Trophoblast cell (in vitro differentiated cells and primary cell): ENCODE results near the gene CD48.
"Not testable (repeated sequence)": the region's sequence is repeated elsewhere in the genome, so short reads cannot be mapped to it uniquely, and the experiment has no call there.

Source experiments
- DNase-seq, 2 donors: peaks; one replicate each; pipeline ENCODE4 v3.0.0-alpha.2; 2016
- H2AFZ ChIP-seq: 2 replicates; pipeline ENCODE4 v1.6.1; 2013; ENCODE audit warnings: low read length, moderate library complexity, mild to moderate bottlenecking; ENCODE audit not compliant: insufficient read depth, poor library complexity
- H2AK5ac ChIP-seq: 2 replicates; pipeline ENCODE4 v1.6.1; 2013; ENCODE audit warnings: mild to moderate bottlenecking, low read length
- H2BK120ac ChIP-seq: 2 replicates; pipeline ENCODE4 v1.6.1; 2013; ENCODE audit warnings: low read length, mild to moderate bottlenecking, moderate library complexity; ENCODE audit not compliant: insufficient read depth, poor library complexity
- H2BK12ac ChIP-seq: 2 replicates; pipeline ENCODE4 v1.6.1; 2013; ENCODE audit warnings: mild to moderate bottlenecking, low read length, moderate library complexity
- H2BK5ac ChIP-seq: 2 replicates; pipeline ENCODE4 v1.6.1; 2013; ENCODE audit warnings: low read length, low read depth, moderate library complexity, mild to moderate bottlenecking; ENCODE audit not compliant: poor library complexity
- H3K14ac ChIP-seq: 2 replicates; pipeline ENCODE4 v1.6.1; 2013; ENCODE audit warnings: mild to moderate bottlenecking, low read length
- H3K18ac ChIP-seq: 2 replicates; pipeline ENCODE4 v1.6.1; 2013; ENCODE audit warnings: mild to moderate bottlenecking, low read length
- H3K23ac ChIP-seq: 2 replicates; pipeline ENCODE4 v1.6.1; 2013; ENCODE audit warnings: low read length
- H3K27ac ChIP-seq: 2 replicates; pipeline ENCODE4 v1.5.1; 2013; ENCODE audit warnings: low read depth, mild to moderate bottlenecking, inconsistent platforms, low read length, moderate library complexity
- H3K27me3 ChIP-seq: 2 replicates; pipeline ENCODE4 v1.6.1; 2013; ENCODE audit warnings: inconsistent platforms, mild to moderate bottlenecking, low read length, moderate library complexity; ENCODE audit not compliant: insufficient read depth
- H3K36me3 ChIP-seq, 2 experiments: 1 replicate in 1 of 2; 2 replicates in 1 of 2; pipeline ENCODE4 v1.6.1; 2013; ENCODE audit warnings: low read length in 2 of 2, mild to moderate bottlenecking in 2 of 2, moderate library complexity in 1 of 2; ENCODE audit not compliant: insufficient read depth in 2 of 2, control insufficient read depth in 1 of 2
- H3K4ac ChIP-seq: 2 replicates; pipeline ENCODE4 v1.6.1; 2013; ENCODE audit warnings: low read depth, mild to moderate bottlenecking, low read length, moderate library complexity
- H3K4me1 ChIP-seq, 2 experiments: 1 replicate in 1 of 2; 2 replicates in 1 of 2; pipeline ENCODE4 v1.6.1; 2013; ENCODE audit warnings: low read length in 2 of 2, mild to moderate bottlenecking in 2 of 2, moderate library complexity in 1 of 2; ENCODE audit not compliant: insufficient read depth in 2 of 2, control insufficient read depth in 1 of 2
- H3K4me2 ChIP-seq: 2 replicates; pipeline ENCODE4 v1.6.1; 2013; ENCODE audit warnings: inconsistent platforms, mild to moderate bottlenecking, low read length, moderate library complexity
- H3K4me3 ChIP-seq: 2 replicates; pipeline ENCODE4 v1.5.1; 2013; ENCODE audit warnings: mild to moderate bottlenecking, low read depth, low read length, inconsistent platforms
- H3K79me1 ChIP-seq: one replicate; pipeline ENCODE4 v1.6.1; 2013; ENCODE audit warnings: low read length
- H3K79me2 ChIP-seq: 2 replicates; pipeline ENCODE4 v1.6.1; 2013; ENCODE audit warnings: low read length, mild to moderate bottlenecking; ENCODE audit not compliant: control insufficient read depth, insufficient read depth, poor library complexity
- H3K9ac ChIP-seq: 2 replicates; pipeline ENCODE4 v1.6.1; 2013; ENCODE audit warnings: mild to moderate bottlenecking, low read length
- H3K9me3 ChIP-seq: 2 replicates; pipeline ENCODE4 v1.6.1; 2013; ENCODE audit warnings: low read depth, mild to moderate bottlenecking, control low read depth, inconsistent platforms, low read length; ENCODE audit not compliant: insufficient read depth
- H4K12ac ChIP-seq: 2 replicates; pipeline ENCODE4 v1.6.1; 2013; ENCODE audit warnings: low read depth, mild to moderate bottlenecking, low read length, moderate library complexity
- H4K8ac ChIP-seq: 2 replicates; pipeline ENCODE4 v1.6.1; 2013; ENCODE audit warnings: low read depth, mild to moderate bottlenecking, low read length, moderate library complexity
- H4K91ac ChIP-seq: one replicate; pipeline ENCODE4 v1.6.1; 2013; ENCODE audit warnings: low read depth, mild to moderate bottlenecking, low read length, moderate library complexity
- WGBS: extraction: QIAGEN DNeasy Blood & Tissue Kit; methylation state at CpG from one replicate; pipeline ENCODE4 v1.1.7; 2013; ENCODE audit warnings: missing lambda C conversion rate; ENCODE audit not compliant: insufficient read length, insufficient coverage; ENCODE audit errors: extremely low coverage; 5-methylcytosine and 5-hydroxymethylcytosine counted together

Gene CD48

DNA sequence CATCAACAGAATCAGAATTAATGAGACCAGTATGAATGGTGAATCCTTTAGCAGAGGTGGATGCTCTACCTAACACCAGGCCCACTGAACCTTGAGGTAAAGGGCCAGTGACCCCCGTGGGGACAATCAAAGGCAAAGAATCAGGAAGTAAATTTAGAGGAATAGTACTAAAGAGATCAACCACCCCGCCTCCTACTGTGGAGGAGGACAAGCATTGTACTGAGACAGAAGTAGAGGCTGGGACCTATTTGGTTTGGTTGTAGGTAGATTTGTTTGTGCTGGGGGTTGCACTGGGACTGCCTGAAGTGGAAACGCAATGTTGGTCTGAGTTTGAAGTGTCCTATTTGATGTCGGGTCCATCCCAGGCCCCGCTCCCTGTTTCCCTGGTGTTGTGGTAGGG, 9.5 kb downstream of the CD48 start:
- Histone ChIP-seq H3K9ac (no peak overlapping the region), H3K4me2 (no peak overlapping the region), H4K12ac (no peak overlapping the region), H3K18ac (no peak overlapping the region), H3K14ac (no peak overlapping the region), H3K4me3 (no peak overlapping the region), H3K9me3 (no peaks in the 10 kb centered on the region), H3K4me1 (no peaks in the 10 kb centered on the region), H2AFZ (no peak overlapping the region), H4K8ac (no peak overlapping the region), H2BK120ac (no peak overlapping the region), H3K4ac (no peak overlapping the region), H3K23ac (no peak overlapping the region), H3K79me1 (no peaks in the 10 kb centered on the region), H3K36me3 (no peaks in the 10 kb centered on the region), H2BK5ac (no peak overlapping the region), H3K27ac (no peak overlapping the region), H2AK5ac (no peak overlapping the region), H3K27me3 (no peaks in the 10 kb centered on the region), H4K91ac (no peak overlapping the region), H3K79me2 (no peaks in the 10 kb centered on the region), H2BK12ac (no peak overlapping the region)
- DNase-seq: no peak
- no CpG with 5 or more reads among the region's 5 CpGs for WGBS

- not testable (repeated sequence) for H3K79me2 ChIP-seq, H3K79me1 ChIP-seq, H3K27me3 ChIP-seq, H3K4me3 ChIP-seq, H3K27ac ChIP-seq, H4K12ac ChIP-seq, H3K14ac ChIP-seq, H3K36me3 ChIP-seq, H2BK5ac ChIP-seq, H2BK12ac ChIP-seq, H3K9me3 ChIP-seq, H4K8ac ChIP-seq, H2BK120ac ChIP-seq, H3K4ac ChIP-seq, H3K23ac ChIP-seq, H3K9ac ChIP-seq, H2AFZ ChIP-seq, H4K91ac ChIP-seq, H2AK5ac ChIP-seq, H3K4me2 ChIP-seq, H3K4me1 ChIP-seq, H3K18ac ChIP-seq
- WGBS: no CpG with 5 or more reads among the region's 10 CpGs
- peak in 1 of 2 donors; percentile 23 for DNase-seq
Measured at GRCh38 chr1:160692390-160692789, 19.2 kb downstream of the CD48 start.

DNA sequence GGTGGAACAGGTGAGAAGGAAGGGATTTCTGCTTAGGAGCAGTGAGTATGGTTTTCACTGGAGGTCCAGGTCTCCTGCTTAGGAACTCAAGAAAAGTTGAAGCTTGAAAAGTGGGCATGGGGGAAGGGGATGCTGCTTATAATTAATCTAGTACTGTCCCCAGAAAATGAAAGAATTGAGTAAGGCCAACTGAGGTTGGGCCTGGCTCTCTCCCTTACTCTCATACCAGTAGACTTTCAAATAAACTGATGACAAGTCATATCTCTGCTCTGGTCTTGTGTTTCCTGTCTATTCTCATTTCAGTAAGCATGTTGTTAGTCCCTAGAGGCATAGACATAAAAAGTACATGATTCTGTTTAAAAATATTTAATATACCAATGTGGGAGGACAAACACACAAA, 26.4 kb downstream of the CD48 start:
- H4K91ac ChIP-seq: no peak overlapping the region
- H3K36me3 ChIP-seq: no peaks in the 10 kb centered on the region
- H3K23ac ChIP-seq: no peak overlapping the region
- no peak for DNase-seq
- H2BK5ac ChIP-seq: no peak overlapping the region
- no peak overlapping the region for H2BK120ac ChIP-seq
- H3K79me2 ChIP-seq: no peaks in the 10 kb centered on the region
- H2AK5ac ChIP-seq: no peak overlapping the region
- H3K27ac ChIP-seq: no peak overlapping the region
- no peaks in the 10 kb centered on the region for H3K9me3 ChIP-seq
- H3K79me1 ChIP-seq: no peaks in the 10 kb centered on the region
- H3K4ac ChIP-seq: no peak overlapping the region
- no peak overlapping the region for H3K4me3 ChIP-seq
- H3K4me1 ChIP-seq: no peaks in the 10 kb centered on the region
- no peaks in the 10 kb centered on the region for H3K27me3 ChIP-seq
- no peak overlapping the region for H2AFZ ChIP-seq
- no peak overlapping the region for H3K4me2 ChIP-seq
- H3K14ac ChIP-seq: no peak overlapping the region
- H3K18ac ChIP-seq: no peak overlapping the region
- H3K9ac ChIP-seq: no peak overlapping the region
- no peak overlapping the region for H4K8ac ChIP-seq
- H2BK12ac ChIP-seq: no peak overlapping the region
- no peak overlapping the region for H4K12ac ChIP-seq

GRCh38 chr1:160682983-160683865, 28.4 kb downstream of the CD48 start:
- WGBS: no CpG with 5 or more reads among the region's 4 CpGs

More at GRCh38 chr1:160682983-160683865, 28.4 kb downstream of the CD48 start:
- Histone ChIP-seq H2BK12ac (no peak overlapping the region), H3K36me3 (no peaks in the 10 kb centered on the region), H3K4me3 (no peak overlapping the region), H3K4me1 (no peaks in the 10 kb centered on the region), H3K14ac (no peak overlapping the region), H2BK120ac (no peak overlapping the region), H3K9me3 (peaks cover 2% of the 10 kb centered on the region), H2AK5ac (no peak overlapping the region), H3K9ac (no peak overlapping the region), H2BK5ac (no peak overlapping the region), H3K4me2 (no peak overlapping the region), H3K27me3 (no peaks in the 10 kb centered on the region), H2AFZ (no peak overlapping the region), H3K23ac (no peak overlapping the region), H4K12ac (no peak overlapping the region), H3K79me2 (no peaks in the 10 kb centered on the region), H4K8ac (no peak overlapping the region), H4K91ac (no peak overlapping the region), H3K79me1 (no peaks in the 10 kb centered on the region), H3K27ac (no peak overlapping the region), H3K18ac (no peak overlapping the region), H3K4ac (no peak overlapping the region)
- peak in 1 of 2 donors; percentile 39 for DNase-seq
